GM19193 (cell line): ENCODE results near the gene C15orf62.

Experiments used
- POLR2A ChIP-seq: IDR thresholded peaks from 4 replicates; pipeline ENCODE4 v1.6.1; 2011; ENCODE audit not compliant: insufficient read depth, insufficient read length; ENCODE audit errors: extremely low read depth

C15orf62 gene

GRCh38 chr15:40785814-40786213, 16.0 kb downstream of the C15orf62 start:
- TF ChIP-seq POLR2A = no peak

GRCh38 chr15:40787344-40787841, 17.6 kb downstream of the C15orf62 start:
- TF ChIP-seq POLR2A = no peak

GRCh38 chr15:40787991-40788390, 18.2 kb downstream of the C15orf62 start:
- no peak for TF ChIP-seq POLR2A

GRCh38 chr15:40789119-40789518, 19.3 kb downstream of the C15orf62 start:
- no peak for TF ChIP-seq POLR2A

DNA sequence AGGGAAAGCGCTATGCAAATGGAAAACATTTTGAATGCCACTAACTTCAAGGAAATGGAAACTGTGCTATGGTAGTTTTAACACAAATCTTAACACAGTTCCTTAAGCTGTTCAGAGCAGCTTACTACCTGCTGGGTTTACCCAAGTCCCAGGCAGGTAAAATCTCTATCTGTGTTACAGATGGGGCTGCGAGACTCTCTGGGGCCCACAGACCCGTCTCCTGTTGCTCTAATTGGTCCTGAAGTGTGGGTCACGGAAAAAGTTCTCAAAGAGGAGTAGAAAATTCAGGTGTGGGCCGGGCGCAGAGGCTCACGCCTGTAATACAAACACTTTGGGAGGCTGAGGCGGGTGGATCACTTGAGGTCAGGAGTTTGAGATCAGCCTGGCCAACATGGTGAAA, 20.2 kb downstream of the C15orf62 start:
- no peak for TF ChIP-seq POLR2A

GRCh38 chr15:40790718-40791117, 20.9 kb downstream of the C15orf62 start:
- no peak for TF ChIP-seq POLR2A

DNA sequence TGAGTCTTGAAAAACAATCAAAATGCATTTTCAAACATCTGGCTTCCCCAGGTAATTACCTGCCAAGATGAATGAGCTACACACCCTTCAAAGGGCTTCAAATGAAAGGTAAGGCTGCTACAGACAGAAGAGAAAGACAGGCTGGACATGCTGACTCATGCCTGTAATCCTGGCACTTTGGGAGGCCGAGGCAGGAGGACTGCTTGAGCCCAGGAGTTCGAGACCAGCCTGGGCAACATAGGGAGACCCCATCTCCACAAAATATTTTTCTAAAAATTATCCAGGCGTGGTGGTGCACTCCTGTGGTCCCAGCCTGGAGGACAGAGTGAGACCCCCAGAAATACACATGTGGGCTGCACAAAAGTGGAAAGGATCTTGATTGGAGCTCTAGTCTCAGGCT, 22.6 kb downstream of the C15orf62 start:
- no peak for TF ChIP-seq POLR2A

DNA sequence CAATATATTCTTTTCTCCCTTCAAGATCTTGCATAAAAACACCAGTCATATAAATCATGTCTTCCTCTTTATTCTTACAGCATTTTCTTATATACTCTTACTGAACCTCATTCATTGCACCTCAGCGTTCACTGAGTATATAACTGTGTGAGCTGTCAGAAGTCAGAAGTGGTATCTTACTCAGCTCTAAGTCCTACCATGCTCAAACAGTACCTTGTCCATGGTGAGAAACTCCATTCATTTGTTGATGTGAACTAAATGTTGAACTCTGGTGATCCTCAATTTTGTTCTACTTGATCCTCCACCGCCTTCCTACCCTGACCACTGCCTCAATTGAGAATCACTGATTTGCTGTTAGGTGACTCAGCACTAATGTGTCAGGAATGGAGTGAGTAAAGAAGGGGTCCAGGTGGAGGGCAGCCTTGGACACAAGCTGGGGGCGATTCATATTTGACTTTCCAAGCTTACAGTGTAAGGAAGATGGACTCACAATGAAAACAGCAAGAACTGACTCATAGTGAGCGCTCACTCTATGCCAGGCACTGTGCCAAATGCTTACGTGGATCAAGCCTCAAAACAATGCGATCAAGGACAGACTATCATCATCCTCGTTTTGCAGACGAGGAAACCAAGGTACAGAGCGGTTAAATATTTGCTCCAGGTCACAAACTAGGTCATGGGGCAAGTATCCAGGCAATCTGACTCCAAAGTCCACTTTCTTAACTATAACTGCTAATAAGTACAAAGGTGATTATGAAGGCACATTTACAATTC, 23.6 kb downstream of the C15orf62 start:
- TF ChIP-seq POLR2A = no peak

DNA sequence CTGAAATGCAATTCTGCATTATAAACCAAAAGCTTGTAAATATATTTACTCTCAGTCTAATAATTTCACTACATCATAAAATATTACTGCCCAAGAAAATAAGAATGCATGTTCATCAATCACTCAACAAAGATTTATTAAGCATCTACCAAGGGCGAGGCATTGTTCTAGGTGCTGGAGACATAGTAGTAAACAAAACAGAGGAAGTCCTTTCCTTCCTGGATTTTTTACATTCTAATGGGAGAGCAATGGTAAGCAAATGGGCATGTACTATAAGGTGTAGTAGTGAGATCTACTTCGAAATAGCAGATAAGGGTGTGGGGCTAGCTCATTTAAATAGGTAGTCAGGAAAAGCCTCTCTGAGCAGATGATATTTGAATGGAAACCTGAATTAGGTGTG, 26.3 kb downstream of the C15orf62 start:
- no peak for TF ChIP-seq POLR2A

GRCh38 chr15:40796512-40796911, 26.7 kb downstream of the C15orf62 start:
- TF ChIP-seq POLR2A = no peak

DNA sequence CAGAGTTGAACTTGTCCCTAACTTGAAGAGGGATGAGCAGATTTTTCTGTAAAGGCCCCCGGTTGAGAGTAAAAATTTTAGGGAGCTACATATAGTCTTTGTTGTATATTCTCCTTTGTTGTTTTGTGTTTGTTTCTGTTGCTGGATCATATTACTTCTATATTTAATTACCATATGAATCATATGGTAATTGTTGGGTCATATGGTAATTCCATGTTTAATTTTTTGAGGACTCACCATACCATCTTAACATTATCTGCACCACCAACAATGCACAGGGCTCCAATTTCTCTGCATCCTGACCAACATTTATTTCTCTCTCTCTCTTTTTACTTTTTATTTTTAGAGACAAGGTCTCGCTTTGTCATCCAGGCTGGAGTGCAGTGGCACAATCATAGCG, 29.7 kb downstream of the C15orf62 start:
- TF ChIP-seq POLR2A = no peak

- no peak for TF ChIP-seq POLR2A
These were observed 33.3 kb downstream of the C15orf62 start for GRCh38 chr15:40803076-40803475.

DNA sequence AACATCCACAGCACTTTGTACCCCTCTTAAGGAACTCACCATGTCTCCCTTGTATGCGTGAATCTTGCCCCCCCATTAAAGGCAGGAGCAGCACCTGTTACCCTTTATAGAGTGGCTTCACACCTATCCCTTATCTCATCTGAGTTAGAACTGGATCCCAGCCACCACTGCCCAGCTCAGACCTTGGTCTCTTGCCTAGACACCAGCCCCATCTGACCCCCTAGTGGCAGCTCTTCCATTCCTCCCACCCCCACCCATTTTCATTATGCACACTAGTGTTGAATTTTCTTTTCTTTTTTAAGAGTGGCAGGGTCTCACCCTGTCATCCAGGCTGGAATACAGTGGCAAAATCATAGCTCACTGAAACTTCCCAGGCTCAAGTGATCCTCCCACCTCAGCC, 33.9 kb downstream of the C15orf62 start:
- TF ChIP-seq POLR2A = no peak

DNA sequence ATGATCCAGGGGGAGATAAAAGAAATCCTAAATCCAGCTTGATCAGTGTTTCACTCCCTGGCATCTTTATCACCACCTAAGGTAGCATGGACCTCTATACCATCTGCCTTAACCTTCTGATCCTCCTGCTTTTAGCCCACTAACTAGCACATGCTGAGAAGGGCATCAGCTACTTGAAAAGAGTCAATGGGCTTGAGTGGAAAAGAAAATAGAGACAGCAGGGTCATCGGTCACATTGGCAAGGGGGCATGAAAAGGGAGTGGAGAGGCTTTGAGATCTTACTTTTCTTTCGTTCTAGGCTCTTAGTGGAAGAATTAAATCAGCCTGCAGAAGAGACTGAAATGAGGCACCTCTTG, 36.9 kb downstream of the C15orf62 start:
- no peak for TF ChIP-seq POLR2A

DNA sequence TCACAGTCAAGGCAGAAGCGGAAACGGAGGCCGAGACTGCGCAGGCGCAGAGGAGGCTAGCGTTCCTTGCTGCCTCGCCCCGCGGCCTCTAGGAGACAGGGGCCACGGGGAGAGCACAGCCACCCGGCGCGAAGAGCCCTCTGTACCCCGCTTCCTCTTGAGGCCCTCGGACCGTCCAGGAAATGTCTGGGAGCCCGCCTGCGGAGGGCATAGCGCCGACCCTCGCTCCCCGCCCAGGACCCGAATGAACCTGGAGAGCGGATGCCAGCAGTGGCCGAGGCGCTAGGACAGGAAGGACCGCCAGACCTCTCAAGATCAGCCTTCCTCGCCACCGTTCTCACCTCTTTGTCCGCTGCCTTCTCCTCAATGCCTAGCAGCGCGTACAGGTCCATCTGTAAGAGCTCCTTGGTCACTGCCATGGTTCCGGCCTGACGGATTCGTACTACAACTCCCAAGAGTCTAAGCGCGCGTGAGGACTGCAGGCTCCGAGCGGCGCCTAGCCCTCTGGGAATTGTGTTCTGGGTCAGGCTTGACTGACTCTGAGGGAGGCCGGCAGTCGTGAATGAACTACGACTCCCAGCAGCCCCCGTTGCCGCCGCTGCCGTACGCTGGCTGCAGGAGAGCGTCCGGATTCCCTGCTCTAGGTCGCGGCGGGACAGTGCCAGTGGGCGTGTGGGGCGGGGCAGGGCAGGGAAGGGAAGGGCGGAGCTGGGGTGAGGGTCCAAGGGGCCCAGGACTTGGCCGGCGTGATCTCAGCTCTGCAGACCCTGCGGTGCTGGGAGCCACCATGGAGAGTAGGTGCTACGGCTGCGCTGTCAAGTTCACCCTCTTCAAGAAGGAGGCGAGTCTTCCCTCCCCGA, 37.5 kb downstream of the C15orf62 start, which contains the start of the genes DNAJC17 and ZFYVE19:
DNAJC17 (minus strand) TSS at position 446 of the 860 bp plus-strand sequence; CDS start at position 419, 27 bp downstream.
ZFYVE19 (plus strand) TSS at position 62 of the 860 bp plus-strand sequence; CDS start at position 563, 501 bp downstream.
- TF ChIP-seq POLR2A = peak; percentile 89
